Measurements from ENCODE around the gene IWS1.
"Not testable (repeated sequence)": the region's sequence is repeated elsewhere in the genome, so short reads cannot be mapped to it uniquely, and the experiment has no call there.

Gene IWS1

DNA sequence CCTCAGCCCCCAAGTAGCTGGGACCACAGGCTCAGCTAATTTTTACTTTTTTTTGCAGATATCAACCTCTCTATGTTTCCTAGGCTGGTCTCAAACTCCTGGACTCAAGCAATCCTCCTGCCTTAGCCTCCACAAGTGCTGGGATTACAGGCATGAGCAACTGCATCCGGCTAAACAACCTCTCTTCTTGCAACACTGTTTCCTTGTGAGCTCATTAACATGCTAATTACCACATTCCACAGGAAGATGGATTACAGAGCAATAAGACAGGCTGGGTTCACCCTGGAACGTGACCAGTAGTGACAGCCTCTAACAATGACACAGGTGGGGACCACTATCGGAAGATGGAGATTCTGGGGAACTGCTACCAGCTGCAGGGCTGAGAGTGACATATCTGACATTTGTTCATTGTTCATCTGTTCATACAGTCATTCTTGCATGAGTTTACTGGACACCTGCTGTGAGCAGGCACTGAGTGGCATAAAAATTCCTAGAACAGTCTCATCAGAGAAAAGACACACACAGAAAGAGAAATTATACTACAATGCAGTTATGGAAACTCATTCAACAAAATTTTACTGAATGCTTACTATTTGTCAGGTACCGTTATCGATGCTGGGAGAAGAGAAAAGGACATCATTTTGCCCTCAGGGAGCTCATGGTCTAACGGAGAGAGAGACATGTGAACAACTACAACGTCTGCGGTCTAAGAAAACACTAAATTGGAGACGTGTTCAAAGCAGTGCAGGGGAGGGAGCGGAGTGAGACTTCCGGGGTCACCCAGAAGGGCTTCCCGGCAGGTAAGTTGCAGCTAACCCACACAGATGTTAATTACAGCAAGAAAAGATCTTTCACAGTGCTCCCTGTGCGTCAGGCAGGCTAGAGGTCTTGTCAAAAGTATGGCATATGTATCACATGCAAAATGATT lies 70.5 kb downstream of the IWS1 start:
- no peak for DNase-seq (ENCODE audit: low read depth in 1 of 2, low spot score in 1 of 2)

- DNase-seq (ENCODE audit: low read depth in 1 of 2, low spot score in 1 of 2), result no peak
Observed at GRCh38 chr2:127454595-127455565, 71.4 kb downstream of the IWS1 start.

- no peak for DNase-seq (ENCODE audit: low read depth in 1 of 2, low spot score in 1 of 2)
Observed at GRCh38 chr2:127453392-127454171, 72.7 kb downstream of the IWS1 start.

GRCh38 chr2:127453013-127453391 lies 73.3 kb downstream of the IWS1 start:
- no peak for DNase-seq (ENCODE audit: low read depth in 1 of 2, low spot score in 1 of 2)

- not testable (repeated sequence) for DNase-seq (ENCODE audit: low read depth in 1 of 2, low spot score in 1 of 2)
Observed at GRCh38 chr2:127452423-127452822, 73.9 kb downstream of the IWS1 start.

GRCh38 chr2:127451981-127452380 lies 74.3 kb downstream of the IWS1 start:
- DNase-seq (ENCODE audit: low read depth in 1 of 2, low spot score in 1 of 2), result no peak

- no peak for DNase-seq (ENCODE audit: low read depth in 1 of 2, low spot score in 1 of 2)
Observed at GRCh38 chr2:127449898-127450297, 76.4 kb downstream of the IWS1 start.

DNA sequence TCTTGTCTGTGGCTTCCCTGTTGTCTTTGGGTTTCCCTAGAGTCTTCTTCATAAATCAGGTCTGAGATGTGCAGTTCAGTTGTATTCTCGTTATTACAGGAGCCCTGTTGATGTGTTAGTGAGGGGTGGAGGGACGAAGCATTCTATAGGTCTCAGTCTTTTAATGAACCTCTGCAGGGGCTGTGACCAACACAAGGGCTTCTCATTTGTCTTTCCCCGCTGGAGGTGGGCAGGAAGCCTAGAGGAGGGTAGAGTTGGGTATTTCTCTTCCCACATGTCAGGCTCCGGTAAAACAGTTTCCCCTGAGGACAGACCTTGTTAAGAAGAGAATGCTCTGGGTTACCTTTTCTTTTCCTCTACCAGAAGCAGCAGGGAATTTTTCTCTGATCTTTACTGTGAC lies 76.9 kb downstream of the IWS1 start:
- no peak for DNase-seq (ENCODE audit: low read depth in 1 of 2, low spot score in 1 of 2)

GRCh38 chr2:127448526-127448925 lies 77.8 kb downstream of the IWS1 start:
- no peak for DNase-seq (ENCODE audit: low read depth in 1 of 2, low spot score in 1 of 2)

- no peak for DNase-seq (ENCODE audit: low read depth in 1 of 2, low spot score in 1 of 2)
Observed at GRCh38 chr2:127439343-127439742, 86.9 kb downstream of the IWS1 start.

GRCh38 chr2:127437781-127438726 lies 88.2 kb downstream of the IWS1 start:
- DNase-seq (ENCODE audit: low read depth in 1 of 2, low spot score in 1 of 2), result no peak

- no peak for DNase-seq (ENCODE audit: low read depth in 1 of 2, low spot score in 1 of 2)
Observed at GRCh38 chr2:127437056-127437455, 89.2 kb downstream of the IWS1 start.

GRCh38 chr2:127434515-127434914 lies 91.8 kb downstream of the IWS1 start:
- DNase-seq (ENCODE audit: low read depth in 1 of 2, low spot score in 1 of 2), result no peak

- no peak for DNase-seq (ENCODE audit: low read depth in 1 of 2, low spot score in 1 of 2)
Observed at GRCh38 chr2:127431408-127432023, 94.8 kb downstream of the IWS1 start.
